NOMO-1 treated with dmso at 0.1 percent for 144 hours (cell line): ENCODE results near the gene SNED1.

Experiments used
- DNase-seq: peaks from one replicate; lab custom pipeline; 2025; ENCODE audit not compliant: unreplicated experiment; lab: John Stamatoyannopoulos, UW

Gene SNED1

DNA sequence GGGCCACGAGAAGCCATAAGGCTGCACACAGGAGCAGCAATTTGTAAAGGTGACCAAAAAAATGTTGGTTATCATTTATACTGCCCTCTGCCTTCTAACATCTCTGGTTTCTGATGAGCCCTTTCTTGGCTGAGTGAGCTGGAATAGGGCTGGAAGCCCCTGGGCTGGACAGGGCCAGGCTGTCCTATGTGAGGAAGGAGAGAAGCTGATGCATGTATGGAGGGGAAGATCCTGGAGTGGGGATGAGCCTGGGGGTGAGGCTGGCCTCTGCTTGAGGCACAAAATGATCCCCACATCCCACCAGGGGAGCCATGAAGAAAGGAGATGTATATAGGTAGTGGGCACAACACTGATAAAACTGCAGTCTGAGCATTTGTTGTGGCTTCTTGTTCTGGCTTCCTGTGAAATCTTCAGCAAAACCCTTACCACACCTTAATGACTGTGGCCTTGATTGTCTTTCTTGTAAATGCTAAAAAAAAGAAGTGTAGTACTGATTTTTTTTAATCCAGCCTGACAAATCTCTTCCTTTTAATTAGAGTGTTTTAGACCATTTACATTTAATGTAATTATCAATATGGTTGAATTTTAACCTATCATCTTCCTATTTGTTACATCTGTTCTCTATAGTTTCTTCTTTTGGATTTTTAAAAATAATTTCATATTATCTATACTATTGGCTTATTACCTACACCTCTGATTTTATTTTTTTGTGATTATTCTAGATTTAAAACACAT is 5.6 kb downstream of the SNED1 start:
- DNase-seq = no peak

GRCh38 chr2:241005569-241005968 is 7.2 kb downstream of the SNED1 start:
- DNase-seq = no peak

DNA sequence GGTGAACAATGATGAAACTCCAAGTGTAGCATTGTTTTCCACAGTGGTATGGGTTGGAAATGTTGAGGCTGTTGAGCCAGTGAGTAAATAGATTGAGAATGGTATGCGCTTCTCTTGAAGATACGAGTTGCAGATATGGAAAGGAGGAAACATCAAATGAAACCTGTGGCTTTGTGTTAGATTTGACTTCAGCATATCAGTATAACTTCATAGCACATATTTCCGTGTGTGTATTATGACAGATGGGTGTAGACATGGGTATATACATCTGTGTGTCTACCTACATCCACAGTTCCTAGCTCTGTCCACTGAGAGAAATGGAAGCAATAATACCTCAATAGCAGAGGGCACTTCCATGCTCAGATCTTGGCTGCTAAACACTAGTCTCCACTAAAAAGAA is 8.0 kb downstream of the SNED1 start:
- no peak for DNase-seq

DNA sequence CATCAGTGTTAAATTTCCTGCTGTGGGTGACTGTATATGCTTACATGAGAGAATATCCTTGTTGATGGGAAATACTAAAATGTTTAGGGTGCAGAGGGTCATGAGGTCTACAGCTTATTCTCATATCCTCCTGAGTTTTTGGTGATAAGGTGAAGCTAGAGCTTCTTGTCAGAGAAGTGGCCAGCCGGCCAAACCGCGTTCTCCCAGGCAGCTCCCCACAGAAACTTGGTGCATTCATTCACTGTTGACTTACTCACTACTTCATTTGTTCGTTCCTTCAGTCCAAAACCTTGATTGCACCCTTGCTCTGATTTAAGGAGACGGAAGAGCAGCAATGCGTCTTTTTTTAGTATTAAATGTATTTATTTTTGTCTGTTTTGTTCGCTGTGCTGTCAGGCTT is 8.7 kb downstream of the SNED1 start:
- DNase-seq = no peak

GRCh38 chr2:241007880-241008710 is 9.7 kb downstream of the SNED1 start:
- no peak for DNase-seq

GRCh38 chr2:241008711-241009121 is 10.3 kb downstream of the SNED1 start:
- no peak for DNase-seq

DNA sequence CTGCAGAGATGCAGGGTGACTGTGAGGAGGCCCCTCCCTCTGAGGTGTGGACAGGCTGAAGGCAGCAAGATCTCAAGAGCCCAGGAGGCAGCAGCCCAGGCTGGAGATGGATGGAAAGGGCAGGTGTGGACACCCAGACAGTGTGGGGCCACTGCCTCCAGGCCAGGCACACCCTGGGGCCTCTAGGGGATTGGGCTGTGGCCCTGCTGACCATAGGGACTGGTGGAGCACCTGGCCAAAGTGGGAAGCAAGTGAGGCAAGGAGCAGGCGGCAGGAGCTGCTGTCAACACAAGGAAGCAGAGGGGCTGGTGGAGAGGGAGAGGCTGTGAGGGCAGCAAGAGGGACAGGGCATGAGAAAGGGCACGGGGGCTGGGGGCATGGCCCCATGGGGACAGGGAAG is 10.8 kb downstream of the SNED1 start:
- DNase-seq = no peak

DNA sequence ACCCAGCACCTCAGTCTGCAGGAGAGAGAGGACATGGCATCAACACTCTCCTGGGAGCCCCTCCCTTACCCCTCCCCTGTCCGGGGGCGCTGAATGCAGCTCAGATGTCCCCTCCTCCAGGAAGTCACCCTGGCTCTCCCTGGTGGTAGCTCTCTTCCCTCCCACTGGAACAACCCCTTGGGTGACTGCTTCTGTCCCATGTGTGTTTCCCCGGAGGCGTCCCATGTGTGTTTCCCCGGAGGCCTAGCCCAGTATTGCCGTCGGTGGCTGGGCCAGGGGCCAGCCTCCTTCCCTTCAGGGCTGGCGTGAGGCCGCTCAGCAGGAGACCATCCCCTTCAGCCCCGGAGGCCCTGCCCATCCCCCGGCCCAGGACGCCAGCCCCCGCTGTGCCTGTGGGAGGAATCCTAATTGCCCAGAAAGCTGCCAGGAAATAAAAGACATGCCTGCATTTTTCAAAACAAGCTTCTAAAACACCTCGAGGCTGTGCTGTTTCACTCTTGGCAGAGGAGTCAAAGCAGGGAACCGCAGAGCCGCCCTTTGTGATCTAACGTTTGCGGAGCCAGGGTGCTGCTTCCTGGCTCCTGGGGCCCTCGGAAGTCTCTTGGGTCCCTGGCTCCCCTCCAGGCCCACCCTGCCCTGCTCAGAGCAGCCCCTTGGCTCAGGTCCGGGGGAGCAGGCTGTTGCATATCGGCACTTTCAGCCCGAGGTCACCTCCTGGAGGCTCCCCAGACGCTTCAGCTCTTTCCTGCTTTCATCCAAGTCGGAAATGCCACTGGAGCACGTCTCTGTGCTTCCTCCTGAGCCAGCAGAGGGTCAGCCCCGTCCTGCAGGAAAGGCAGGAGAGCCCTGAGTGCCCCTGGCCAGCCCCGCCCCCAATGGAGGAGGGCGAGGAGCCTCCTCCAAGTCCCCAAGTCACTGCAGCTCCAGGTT is 11.4 kb downstream of the SNED1 start:
- no peak for DNase-seq

- DNase-seq = no peak
Observed at GRCh38 chr2:241010531-241011295, 12.3 kb downstream of the SNED1 start.

GRCh38 chr2:241011296-241011600 is 12.8 kb downstream of the SNED1 start:
- DNase-seq = no peak

GRCh38 chr2:241011751-241012510 is 13.5 kb downstream of the SNED1 start:
- DNase-seq = no peak

- no peak for DNase-seq
Observed at GRCh38 chr2:241014224-241014623, 15.8 kb downstream of the SNED1 start.

DNA sequence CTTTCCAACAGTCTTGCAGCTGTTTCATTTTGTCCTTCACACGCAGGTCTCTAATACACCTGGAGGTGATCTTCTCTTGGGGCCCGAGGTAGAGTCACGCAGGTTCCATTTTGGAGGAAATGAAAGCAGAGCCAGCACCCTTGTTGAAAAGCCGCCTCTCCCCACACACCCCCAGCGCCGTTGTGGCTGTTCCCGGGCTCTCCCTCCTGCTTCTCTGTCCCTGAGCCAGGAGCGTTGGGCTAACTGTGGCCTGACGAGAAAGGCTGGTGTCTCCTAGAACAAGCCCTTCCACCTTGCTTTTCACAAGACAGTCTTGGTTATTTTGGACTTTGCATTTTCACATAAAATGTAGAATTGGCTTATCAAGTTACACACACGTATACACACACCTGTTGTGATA is 16.3 kb downstream of the SNED1 start:
- no peak for DNase-seq

DNA sequence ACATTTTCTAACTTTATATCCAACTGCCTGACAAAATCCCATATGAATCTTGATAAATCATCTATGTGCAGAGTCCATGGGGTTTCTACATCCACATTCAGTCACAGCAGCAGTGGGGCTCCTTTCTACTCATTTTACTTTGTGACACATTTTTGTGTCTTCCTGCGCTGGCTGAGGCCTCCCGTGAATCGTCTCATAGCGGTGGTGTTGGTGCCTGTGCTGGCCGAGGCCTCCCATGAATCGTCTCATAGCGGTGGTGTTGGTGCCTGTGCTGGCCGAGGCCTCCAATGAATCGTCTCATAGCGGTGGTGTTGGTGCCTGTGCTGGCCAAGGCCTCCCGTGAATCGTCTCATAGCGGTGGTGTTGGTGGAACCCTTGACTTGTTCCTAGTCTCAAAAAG is 17.0 kb downstream of the SNED1 start:
- DNase-seq = no peak

DNA sequence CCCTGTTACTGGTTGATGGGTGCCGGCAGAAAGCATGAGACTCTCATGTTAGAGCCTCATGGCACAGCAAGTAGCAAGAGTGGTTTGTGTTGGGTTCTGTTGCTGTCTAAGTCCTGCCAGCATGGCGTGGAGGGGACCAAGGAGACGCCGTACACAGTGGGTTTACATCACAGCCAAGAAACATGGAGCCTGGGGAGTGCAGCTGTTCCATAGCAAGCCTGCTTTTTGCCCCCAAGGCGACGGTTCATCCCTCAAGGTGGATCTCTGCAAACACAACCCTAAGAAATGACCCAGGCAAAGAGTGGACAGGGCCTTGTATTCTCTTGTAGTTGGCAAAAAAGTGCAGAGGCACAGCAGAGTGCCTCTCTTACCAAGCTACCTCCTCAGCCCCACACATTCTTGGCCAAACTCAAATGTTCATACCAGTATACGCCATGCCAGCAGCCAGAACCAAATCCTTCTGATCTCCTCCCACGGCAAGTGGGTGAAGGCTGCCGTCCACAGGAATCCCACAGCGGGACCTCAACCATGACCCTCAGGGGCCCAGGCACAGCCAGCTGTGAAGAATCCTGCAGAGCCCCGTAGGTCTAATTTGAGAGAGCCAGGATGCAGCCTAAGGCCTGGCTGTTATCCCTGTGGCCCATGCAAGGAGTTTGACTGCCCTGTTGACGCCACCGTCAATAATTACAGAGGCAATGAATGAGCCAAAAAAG is 19.0 kb downstream of the SNED1 start:
- no peak for DNase-seq

DNA sequence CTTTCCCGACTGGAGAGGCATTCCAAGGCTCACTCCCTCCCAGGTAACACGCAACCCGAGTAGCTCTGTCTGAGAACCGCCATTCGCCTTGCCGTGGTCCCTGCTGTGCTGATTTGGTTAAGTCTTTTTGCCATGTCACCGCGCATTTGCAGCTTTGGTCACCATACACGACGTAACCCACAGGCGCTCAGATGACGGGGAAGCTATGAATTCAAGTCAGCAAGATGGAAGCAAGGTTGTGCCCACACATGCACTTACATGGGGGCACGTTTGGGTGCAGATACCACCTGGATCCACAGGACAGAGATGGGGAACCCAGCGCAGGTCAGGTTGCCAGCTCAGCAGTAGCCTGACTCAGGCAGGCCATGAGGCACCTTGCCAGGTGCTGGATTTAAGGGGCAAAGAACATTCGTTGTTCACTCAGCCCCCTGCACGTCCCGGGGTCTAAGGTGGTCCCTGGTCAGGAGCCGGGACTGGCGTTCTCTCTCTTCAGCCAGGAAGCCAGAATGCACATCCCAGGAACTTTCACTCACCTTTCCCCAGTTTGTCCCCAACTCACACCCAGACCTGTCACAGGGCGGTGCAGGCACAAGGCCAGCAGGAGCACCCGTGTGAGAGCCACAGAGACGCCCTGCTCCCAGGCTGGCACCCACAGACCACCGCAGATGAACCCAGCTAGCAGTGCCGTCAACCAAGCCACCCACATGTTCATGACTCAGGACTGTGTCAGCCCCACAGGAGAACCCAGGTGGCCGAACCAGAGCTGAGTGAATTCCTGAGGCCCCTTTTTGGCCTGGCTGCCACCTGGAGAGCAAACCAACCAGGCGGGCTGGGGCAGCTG is 19.9 kb downstream of the SNED1 start:
- no peak for DNase-seq

DNA sequence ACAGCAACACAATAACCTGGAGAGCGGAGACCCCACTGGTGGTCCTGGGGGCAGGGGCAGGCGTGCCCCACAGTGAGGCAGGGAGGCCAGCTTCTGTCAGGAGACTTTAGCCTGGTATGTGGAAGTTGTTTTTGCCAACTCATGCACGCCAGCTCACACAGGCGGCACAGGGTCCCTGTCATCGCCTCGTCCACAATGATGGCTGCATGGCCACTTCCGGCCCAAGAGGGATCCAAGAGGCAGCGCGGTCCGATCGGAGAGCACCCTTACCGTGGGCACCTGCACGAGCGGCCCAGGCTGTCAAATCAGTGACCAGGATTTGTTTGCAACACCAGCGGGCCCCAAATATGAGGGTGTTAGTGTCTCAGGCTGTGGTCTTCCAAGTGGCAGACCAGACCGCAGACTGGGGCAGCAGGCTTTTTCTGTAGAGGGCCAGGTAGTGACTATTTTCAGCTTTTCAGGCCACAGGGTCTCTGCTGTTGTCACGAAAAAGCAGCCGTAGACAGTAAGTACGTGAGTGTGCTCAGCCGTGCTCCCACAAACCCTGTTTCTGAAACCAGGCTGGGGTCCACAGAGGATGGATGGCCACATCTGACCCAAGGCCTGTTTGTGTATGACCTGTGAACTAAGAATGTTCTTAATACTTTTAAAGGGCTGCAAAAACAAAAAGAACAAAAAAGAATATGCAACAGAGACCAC is 21.2 kb downstream of the SNED1 start:
- no peak for DNase-seq

DNA sequence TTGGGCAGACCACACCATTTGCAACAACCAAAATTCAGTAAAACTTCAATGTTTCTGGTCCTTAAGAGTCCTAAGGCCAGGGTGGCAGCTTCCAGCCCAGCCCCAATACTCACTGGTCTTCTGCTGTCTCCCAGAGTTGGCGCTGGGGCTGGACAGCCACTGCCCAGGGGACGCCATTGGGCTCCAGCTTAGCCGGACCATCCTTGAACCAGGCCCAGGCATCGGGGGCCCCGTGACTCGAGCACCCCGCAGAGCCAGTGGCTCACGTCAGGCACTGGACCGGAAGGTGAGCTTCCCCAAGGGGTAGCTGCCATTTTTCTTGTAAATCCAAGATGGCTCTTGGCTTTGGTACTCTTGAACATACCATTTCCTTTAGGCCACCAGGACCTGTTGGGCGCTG is 21.8 kb downstream of the SNED1 start:
- no peak for DNase-seq
